PC-3 (cell line): ENCODE measurements around the gene FDXR. TPM values are rescaled to one million over a fixed set of nuclear protein-coding genes. Genes with fewer than 3 reads are reported as not detected.

Experiments used
- ATAC-seq: fragments of 200-7000 bp; cut with Tn5 transposase; 2 replicates; pipeline ENCODE4 v1.9.1; 2020; ENCODE audit warnings: mild to moderate bottlenecking, moderate library complexity
- BruUV-seq: library from RNA; stranded (reverse); fragments of 400-500 nt; replicated peaks from 2 replicates; lab custom pipeline; 2021; lab: Mats Ljungman, UMichigan
- CTCF ChIA-PET: fragments of 300-600 bp; sonication (Branson Sonifier 250); formaldehyde crosslinking; loops from one replicate; lab custom pipeline; 2022; ENCODE audit warnings: antibody characterized with exemption; lab: Charles Lee
- POLR2A ChIA-PET: fragments of 300-600 bp; sonication (Branson Sonifier 250); formaldehyde crosslinking; loops from one replicate; lab custom pipeline; 2022; ENCODE audit warnings: antibody characterized with exemption; ENCODE audit not compliant: unreplicated experiment; lab: Charles Lee
- DNase-seq: peaks from one replicate; pipeline ENCODE4 v3.0.0-alpha.2; 2015
- H2AFZ ChIP-seq: fragments of 300-600 bp; sonication (generic); 2 replicates; pipeline ENCODE4 v1.6.0; 2016; ENCODE audit warnings: antibody characterized with exemption, low read length
- H3F3A ChIP-seq: fragments of 300-600 bp; sonication (generic); one replicate; pipeline ENCODE4 v1.6.0; 2017; ENCODE audit warnings: antibody characterized with exemption, low read length, control low read depth, mild to moderate bottlenecking; ENCODE audit not compliant: unreplicated experiment
- H3K27ac ChIP-seq: fragments of 300-600 bp; sonication (generic); 2 replicates; pipeline ENCODE4 v1.5.1; 2016; ENCODE audit warnings: mild to moderate bottlenecking, low read length
- H3K27me3 ChIP-seq: fragments of 300-600 bp; sonication (generic); 2 replicates; pipeline ENCODE4 v1.6.1; 2016; ENCODE audit warnings: low read length, mixed read lengths
- H3K36me3 ChIP-seq: fragments of 300-600 bp; sonication (generic); 2 replicates; pipeline ENCODE4 v1.6.1; 2016; ENCODE audit warnings: low read depth, mixed run types, low read length, mixed read lengths
- H3K4me1 ChIP-seq: fragments of 300-600 bp; sonication (generic); 2 replicates; pipeline ENCODE4 v1.5.1; 2016; ENCODE audit warnings: low read length; ENCODE audit not compliant: insufficient read depth
- H3K4me2 ChIP-seq: fragments of 300-600 bp; sonication (generic); 2 replicates; pipeline ENCODE4 v1.6.0; 2016; ENCODE audit warnings: low read length
- H3K4me3 ChIP-seq: fragments of 300-600 bp; sonication (generic); 2 replicates; pipeline ENCODE4 v1.5.1; 2016; ENCODE audit warnings: mild to moderate bottlenecking, low read length, mixed read lengths
- H3K79me2 ChIP-seq: fragments of 300-600 bp; sonication (generic); 2 replicates; pipeline ENCODE4 v1.6.1; 2017; ENCODE audit warnings: low read length, mixed read lengths
- H3K9ac ChIP-seq: fragments of 300-600 bp; sonication (generic); 2 replicates; pipeline ENCODE4 v1.6.0; 2016; ENCODE audit warnings: mild to moderate bottlenecking, low read length
- H3K9me2 ChIP-seq: fragments of 300-600 bp; sonication (generic); replicated peaks from 2 replicates; pipeline ENCODE4 v1.6.1; 2016; ENCODE audit warnings: mixed run types, low read length, mixed read lengths
- H3K9me3 ChIP-seq: fragments of 300-600 bp; sonication (generic); 2 replicates; pipeline ENCODE4 v1.6.1; 2016; ENCODE audit warnings: low read length, mixed read lengths
- H4K20me1 ChIP-seq: fragments of 300-600 bp; sonication (generic); 2 replicates; pipeline ENCODE4 v1.6.1; 2016; ENCODE audit warnings: low read length, mixed read lengths
- EZH2 ChIP-seq: fragments of 300-600 bp; sonication (generic); IDR thresholded peaks from one replicate; pipeline ENCODE4 v1.6.1; 2017; ENCODE audit warnings: antibody characterized with exemption, mild to moderate bottlenecking, low read length; ENCODE audit not compliant: unreplicated experiment
- EZH2phosphoT487 ChIP-seq: fragments of 300-600 bp; sonication (generic); IDR thresholded peaks from 2 replicates; pipeline ENCODE4 v1.6.1; 2018; ENCODE audit warnings: mild to moderate bottlenecking, antibody characterized with exemption, low read length, borderline replicate concordance
- intact Hi-C: fragments of 100-400 bp; cut with micrococcal nuclease; formaldehyde crosslinking; loops from 2 replicates; pipeline ENCODE4 v1.9.0; 2023
- total RNA-seq: library from RNA; depleted of rRNA; stranded (reverse); fragments of >200 nt; gene quantifications from 2 replicates; pipeline ENCODE4 v1.2.3, GENCODE V29; 2014
- TF ChIP-seq, protein P1 (sequence below): fragments of 300-600 bp; sonication (generic); conservative IDR thresholded peaks from 2 replicates; pipeline ENCODE4 v1.5.1; 2017; ENCODE audit warnings: antibody characterized with exemption, low read depth, mild to moderate bottlenecking, low read length

FDXR gene
- total RNA-seq, 1 experiment from 2014 or later, result 28.1 TPM

DNA sequence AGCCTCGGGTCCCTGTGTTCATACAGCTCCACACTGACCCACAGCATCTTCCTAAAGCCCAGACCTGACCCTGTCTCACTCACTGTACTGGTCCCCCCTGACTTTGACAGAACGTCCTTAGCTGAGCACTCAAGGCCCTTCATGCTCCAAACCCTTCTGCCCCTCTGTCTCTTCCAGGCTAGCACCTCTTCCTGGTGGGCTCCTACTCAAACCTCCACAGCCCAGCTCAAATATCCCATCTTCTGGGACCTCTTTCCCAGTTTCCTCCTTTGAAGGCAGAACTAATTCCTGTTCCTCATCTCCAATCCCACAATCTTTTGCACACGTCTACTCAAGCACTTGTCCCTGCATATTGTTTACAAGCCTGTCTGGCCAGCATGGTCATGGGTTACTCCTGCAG, 21.9 kb downstream of the FDXR start:
- Histone ChIP-seq H3K4me1 (no peaks in the 10 kb centered on the region), H3F3A (no peaks in the 10 kb centered on the region), H3K27ac (no peak overlapping the region), H3K27me3 (peaks cover 45% of the 10 kb centered on the region), H3K36me3 (no peaks in the 10 kb centered on the region), H3K79me2 (no peaks in the 10 kb centered on the region), H2AFZ (no peak overlapping the region), H3K4me2 (no peak overlapping the region), H3K9me3 (no peaks in the 10 kb centered on the region), H3K9me2 (no peaks in the 10 kb centered on the region), H3K9ac (no peak overlapping the region), H3K4me3 (no peak overlapping the region), H4K20me1 (no peaks in the 10 kb centered on the region)
- DNase-seq (no peak), ATAC-seq (no peak)
- TF ChIP-seq, protein P1, sequence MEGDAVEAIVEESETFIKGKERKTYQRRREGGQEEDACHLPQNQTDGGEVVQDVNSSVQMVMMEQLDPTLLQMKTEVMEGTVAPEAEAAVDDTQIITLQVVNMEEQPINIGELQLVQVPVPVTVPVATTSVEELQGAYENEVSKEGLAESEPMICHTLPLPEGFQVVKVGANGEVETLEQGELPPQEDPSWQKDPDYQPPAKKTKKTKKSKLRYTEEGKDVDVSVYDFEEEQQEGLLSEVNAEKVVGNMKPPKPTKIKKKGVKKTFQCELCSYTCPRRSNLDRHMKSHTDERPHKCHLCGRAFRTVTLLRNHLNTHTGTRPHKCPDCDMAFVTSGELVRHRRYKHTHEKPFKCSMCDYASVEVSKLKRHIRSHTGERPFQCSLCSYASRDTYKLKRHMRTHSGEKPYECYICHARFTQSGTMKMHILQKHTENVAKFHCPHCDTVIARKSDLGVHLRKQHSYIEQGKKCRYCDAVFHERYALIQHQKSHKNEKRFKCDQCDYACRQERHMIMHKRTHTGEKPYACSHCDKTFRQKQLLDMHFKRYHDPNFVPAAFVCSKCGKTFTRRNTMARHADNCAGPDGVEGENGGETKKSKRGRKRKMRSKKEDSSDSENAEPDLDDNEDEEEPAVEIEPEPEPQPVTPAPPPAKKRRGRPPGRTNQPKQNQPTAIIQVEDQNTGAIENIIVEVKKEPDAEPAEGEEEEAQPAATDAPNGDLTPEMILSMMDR, result no peak
- TF ChIP-seq EZH2 (no peak), EZH2phosphoT487 (no peak)
- no TSS peak for BruUV-seq
- ChIA-PET CTCF (no interaction called here), POLR2A (no interaction called here)
- intact Hi-C loops, result no loop called here

DNA sequence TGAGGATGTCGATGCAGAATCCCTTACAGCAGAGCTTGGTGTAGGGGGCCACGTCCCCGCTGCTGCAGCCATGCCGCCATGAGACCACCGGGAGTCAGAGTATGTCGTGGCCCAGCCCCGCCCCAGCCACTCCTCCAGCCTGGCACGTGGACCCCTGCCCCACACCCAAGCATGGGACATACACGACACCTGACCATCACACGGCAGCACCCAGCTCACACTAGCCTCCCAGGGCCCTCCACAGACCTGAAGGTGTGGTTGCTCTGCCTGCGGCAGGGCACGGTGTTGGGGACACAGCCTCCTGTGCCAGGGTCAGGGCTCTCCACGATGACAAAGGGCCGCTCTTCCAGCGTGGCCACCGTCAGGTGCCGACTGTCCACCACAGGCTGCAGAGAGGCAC, 22.5 kb downstream of the FDXR start:
- intact Hi-C loops, result no loop called here
- H3K4me2 ChIP-seq, result no peak overlapping the region
- H3K79me2 ChIP-seq, result no peaks in the 10 kb centered on the region
- H3F3A ChIP-seq, result no peaks in the 10 kb centered on the region
- no peaks in the 10 kb centered on the region for H3K36me3 ChIP-seq
- H3K27me3 ChIP-seq, result peaks cover 42% of the 10 kb centered on the region
- ChIA-PET POLR2A (no interaction called here), CTCF (no interaction called here)
- no peak overlapping the region for H2AFZ ChIP-seq
- no peak for ATAC-seq
- no peak overlapping the region for H3K9ac ChIP-seq
- TF ChIP-seq, protein P1, result no peak
- TF ChIP-seq EZH2phosphoT487 (no peak), EZH2 (no peak)
- DNase-seq, result no peak
- no peaks in the 10 kb centered on the region for H4K20me1 ChIP-seq
- H3K9me2 ChIP-seq, result no peaks in the 10 kb centered on the region
- no peak overlapping the region for H3K27ac ChIP-seq
- no peaks in the 10 kb centered on the region for H3K9me3 ChIP-seq
- no peak overlapping the region for H3K4me3 ChIP-seq
- H3K4me1 ChIP-seq, result no peaks in the 10 kb centered on the region
- no TSS peak for BruUV-seq

DNA sequence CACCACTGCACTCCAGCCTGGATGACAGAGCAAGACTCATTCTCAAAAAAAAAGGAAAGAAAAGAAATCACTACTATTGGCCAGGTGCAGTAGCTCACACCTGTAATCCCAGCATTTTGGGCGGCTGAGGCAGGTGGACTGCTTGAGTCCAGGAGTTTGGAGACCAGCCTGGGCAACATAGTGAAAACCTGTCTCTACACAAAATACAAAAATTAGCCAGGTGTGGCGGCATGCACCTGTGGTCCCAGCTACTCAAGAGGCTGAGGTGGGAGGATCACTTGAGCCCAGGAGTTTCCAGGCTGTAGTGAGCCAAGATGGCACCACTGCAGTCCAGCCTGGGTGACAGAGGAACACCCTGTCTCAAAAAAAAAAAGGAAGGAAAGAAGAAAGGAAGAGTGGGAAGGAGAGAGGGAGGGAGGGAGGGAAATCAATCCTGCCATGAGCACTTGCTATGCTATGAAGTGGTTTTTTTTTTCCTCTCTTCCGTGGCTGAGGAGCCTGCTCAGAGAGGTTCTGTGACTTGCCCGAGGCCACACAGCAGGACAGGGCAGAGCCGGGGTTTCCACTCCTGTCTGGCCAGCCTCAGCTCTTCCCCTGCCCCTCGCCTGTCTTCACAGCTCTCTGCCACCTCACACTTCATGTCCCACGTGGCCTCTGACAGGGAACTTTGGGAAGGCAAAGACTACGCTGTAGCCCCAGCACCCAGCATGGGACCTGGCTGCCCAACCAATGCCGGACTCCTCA, 24.0 kb downstream of the FDXR start:
- H3K9me3 ChIP-seq, result no peaks in the 10 kb centered on the region
- TF ChIP-seq EZH2 (no peak), EZH2phosphoT487 (no peak)
- TF ChIP-seq, protein P1, result no peak
- H3K4me1 ChIP-seq, result no peaks in the 10 kb centered on the region
- H3K4me3 ChIP-seq, result no peak overlapping the region
- no peak overlapping the region for H2AFZ ChIP-seq
- no peaks in the 10 kb centered on the region for H4K20me1 ChIP-seq
- H3K9me2 ChIP-seq, result no peaks in the 10 kb centered on the region
- DNase-seq (no peak), ATAC-seq (no peak)
- H3K79me2 ChIP-seq, result no peaks in the 10 kb centered on the region
- H3K27me3 ChIP-seq, result peaks cover 27% of the 10 kb centered on the region
- no peak overlapping the region for H3K4me2 ChIP-seq
- POLR2A ChIA-PET, result no interaction called here
- CTCF ChIA-PET, result no interaction called here
- H3K27ac ChIP-seq, result no peak overlapping the region
- H3F3A ChIP-seq, result no peaks in the 10 kb centered on the region
- no TSS peak for BruUV-seq
- no peak overlapping the region for H3K9ac ChIP-seq
- intact Hi-C loops, result no loop called here
- no peaks in the 10 kb centered on the region for H3K36me3 ChIP-seq
